Measurements from ENCODE around the gene NLGN4X. TPM values are rescaled to one million over a fixed set of nuclear protein-coding genes. Genes with fewer than 3 reads are reported as not detected.

NLGN4X gene
- total RNA-seq, 1 experiment from 2014 or later: 183 TPM

GRCh38 chrX:5842601-5843000, 386.1 kb downstream of the NLGN4X start:
- DNase-seq: no peak
- Histone ChIP-seq H2AFZ (ENCODE audit: low read length) (no peak overlapping the region), H3K4me3 (ENCODE audit: low read length) (no peak overlapping the region)

More at GRCh38 chrX:5842601-5843000, 386.1 kb downstream of the NLGN4X start:
- H3K36me3 ChIP-seq (ENCODE audit: insufficient read depth, low read length): no peaks in the 10 kb centered on the region
- no peaks in the 10 kb centered on the region for H4K20me1 ChIP-seq (ENCODE audit: insufficient read depth, low read depth, low read length)
- H3K27ac ChIP-seq (ENCODE audit: low read length): no peak overlapping the region
- H3K79me2 ChIP-seq (ENCODE audit: low read length): no peaks in the 10 kb centered on the region
- no peak overlapping the region for H3K9ac ChIP-seq (ENCODE audit: low read length)
- no peaks in the 10 kb centered on the region for H3K9me2 ChIP-seq (replicated peaks; ENCODE audit: insufficient read depth, low read length)
- no peaks in the 10 kb centered on the region for H3K4me1 ChIP-seq (ENCODE audit: low read length)
- no peak overlapping the region for H3K4me2 ChIP-seq (ENCODE audit: low read depth, low read length, poor library complexity, severe bottlenecking)
- no peaks in the 10 kb centered on the region for H3K27me3 ChIP-seq (ENCODE audit: low read length)
- H3K9me3 ChIP-seq (ENCODE audit: low read length): no peaks in the 10 kb centered on the region

Small RNA genes lying within 50 kb of the gene (small RNA-seq; reads per million reads assigned to genes)
- not detected for gene RF00322

Data from Karpas-422 (cell line).